Right lobe of liver (tissue), 6 donors: Measurements from ENCODE around the gene RNF152. TPM values are rescaled to one million over a fixed set of nuclear protein-coding genes. Genes with fewer than 3 reads are reported as not detected.
A peak's percentile ranks its signal among the peaks of the same experiment; 100 is the strongest.

Source experiments
- ATAC-seq, 4 donors: fragments of 200-7000 bp; cut with Tn5 transposase; one replicate each; pipeline ENCODE4 v1.9.1; 2020; ENCODE audit warnings: mild to moderate bottlenecking in 4 of 4, moderate library complexity in 4 of 4
- DNase-seq, 3 donors: peaks; one replicate each; pipeline ENCODE4 v3.0.0-alpha.2; 2020
- H3K27ac ChIP-seq, 3 donors: fragments of 200-600 bp; one replicate each; pipeline ENCODE4 v1.8.0; 2022
- H3K27me3 ChIP-seq, 2 donors: fragments of 200-600 bp; one replicate each; pipeline ENCODE4 v1.8.0; 2022
- H3K36me3 ChIP-seq, 4 donors: fragments of 200-600 bp; sonication (generic) in 1 of 4; one replicate each; pipeline versions ENCODE4 v1.5.1 to v1.8.0; 2017 to 2022; ENCODE audit warnings: control low read depth in 1 of 4
- H3K4me1 ChIP-seq, 4 donors: fragments of 200-600 bp; sonication (generic) in 1 of 4; one replicate each; pipeline versions ENCODE4 v1.5.1 to v1.8.0; 2017 to 2022; ENCODE audit warnings: control low read depth in 1 of 4
- H3K4me3 ChIP-seq, 3 donors: fragments of 200-600 bp; one replicate each; pipeline ENCODE4 v1.8.0; 2022
- H3K9me3 ChIP-seq, 4 donors: fragments of 200-600 bp; sonication (generic) in 1 of 4; one replicate each; pipeline versions ENCODE4 v1.5.1 to v1.8.0; 2017 to 2022; ENCODE audit warnings: control low read depth in 1 of 4
- POLR2A ChIP-seq: fragments of 450-650 bp; IDR thresholded peaks from one replicate; pipeline ENCODE4 v1.6.1; 2017; ENCODE audit warnings: antibody characterized with exemption, mild to moderate bottlenecking
- WGBS: methylation state at CpG from one replicate; pipeline ENCODE4 v1.1.6; 2018; ENCODE audit warnings: low coverage, low lambda C conversion rate; ENCODE audit not compliant: insufficient coverage; ENCODE audit errors: missing lambda C conversion rate; 5-methylcytosine and 5-hydroxymethylcytosine counted together
- intact Hi-C, 2 donors: fragments of 100-400 bp; cut with DNase I; formaldehyde crosslinking; loops; one replicate each; pipeline versions ENCODE4 v1.11.2 to v1.14.1; 2022
- total RNA-seq, 6 experiments: library from RNA; depleted of rRNA in 2 of 6; stranded (reverse); fragments of >200 nt in 2 of 6; fragmentation: NEBNext Ultra II Directional in 3 of 6; extraction: Animal tissue kit (Norgen Biotek cat#: 25700) in 3 of 6; gene quantifications; one replicate each; pipeline versions ENCODE4 v1.1.0 to v1.2.4, GENCODE V29; 2016 to 2023
- TF ChIP-seq, protein P1 (sequence below), 4 donors: fragments of 200-600 bp in 3 of 4; fragments of 450-650 bp in 1 of 4; IDR thresholded peaks; one replicate each; pipeline versions ENCODE4 v1.5.1 to v1.8.0; 2016 to 2022; ENCODE audit warnings: antibody characterized with exemption in 4 of 4, mild to moderate bottlenecking in 2 of 4
- donor health status: DM: no; HTN: yes; CAD: no.
- donor health status: DM: no; HTN: no; CAD: no.
- donor health status: DM: no; HTN: no; CAD: no.
- donor health status: DM: no; HTN: yes; CAD: no.
- donor health status: DM: no; HTN: yes; CAD: no.

RNF152 gene
- total RNA-seq, 6 experiments from 2014 or later = 19.5 to 101 (median 54.1) TPM

DNA sequence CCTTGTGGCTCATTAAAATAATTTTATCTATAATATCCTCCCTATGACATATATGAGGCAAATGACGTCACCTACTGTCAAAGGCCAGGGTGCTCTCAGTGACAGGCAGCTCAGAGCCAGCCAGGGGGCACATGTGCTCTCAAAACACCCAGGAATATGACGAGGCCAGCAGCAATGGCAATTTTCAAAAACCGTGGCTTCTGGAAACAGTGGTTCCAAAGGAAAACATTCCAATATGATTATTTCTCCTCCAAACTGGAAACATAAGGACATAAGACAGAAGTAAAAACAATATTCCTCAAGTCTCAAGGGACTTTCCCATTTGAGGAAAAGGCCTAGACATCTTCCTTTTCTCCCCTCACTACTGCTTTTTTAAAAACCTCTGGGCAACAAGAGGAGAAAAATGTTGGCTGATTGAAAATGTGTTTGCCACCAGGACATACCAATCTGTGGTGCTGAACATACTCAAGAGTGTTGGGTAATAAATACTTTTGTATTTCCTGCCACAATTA lies 40.8 kb downstream of the RNF152 start:
- WGBS = 64% methylated on average over 3 of the region's 3 CpGs
- DNase-seq = no peak
- no peaks in the 10 kb centered on the region for H3K9me3 ChIP-seq
- peaks cover 0 to 15% (median 5%) of the 10 kb centered on the region in 4 donors for H3K4me1 ChIP-seq
- TF ChIP-seq, protein P1, sequence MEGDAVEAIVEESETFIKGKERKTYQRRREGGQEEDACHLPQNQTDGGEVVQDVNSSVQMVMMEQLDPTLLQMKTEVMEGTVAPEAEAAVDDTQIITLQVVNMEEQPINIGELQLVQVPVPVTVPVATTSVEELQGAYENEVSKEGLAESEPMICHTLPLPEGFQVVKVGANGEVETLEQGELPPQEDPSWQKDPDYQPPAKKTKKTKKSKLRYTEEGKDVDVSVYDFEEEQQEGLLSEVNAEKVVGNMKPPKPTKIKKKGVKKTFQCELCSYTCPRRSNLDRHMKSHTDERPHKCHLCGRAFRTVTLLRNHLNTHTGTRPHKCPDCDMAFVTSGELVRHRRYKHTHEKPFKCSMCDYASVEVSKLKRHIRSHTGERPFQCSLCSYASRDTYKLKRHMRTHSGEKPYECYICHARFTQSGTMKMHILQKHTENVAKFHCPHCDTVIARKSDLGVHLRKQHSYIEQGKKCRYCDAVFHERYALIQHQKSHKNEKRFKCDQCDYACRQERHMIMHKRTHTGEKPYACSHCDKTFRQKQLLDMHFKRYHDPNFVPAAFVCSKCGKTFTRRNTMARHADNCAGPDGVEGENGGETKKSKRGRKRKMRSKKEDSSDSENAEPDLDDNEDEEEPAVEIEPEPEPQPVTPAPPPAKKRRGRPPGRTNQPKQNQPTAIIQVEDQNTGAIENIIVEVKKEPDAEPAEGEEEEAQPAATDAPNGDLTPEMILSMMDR (IDR thresholded peaks at IDR 0.05) = no peak
- no peak for TF ChIP-seq POLR2A
- intact Hi-C loops = no loop called here
- ATAC-seq = no peak
- no peak overlapping the region for H3K4me3 ChIP-seq
- H3K36me3 ChIP-seq = peaks cover 0 to 3% (median 0%) of the 10 kb centered on the region in 4 donors
- H3K27ac ChIP-seq = no peak overlapping the region
- H3K27me3 ChIP-seq = no peaks in the 10 kb centered on the region

DNA sequence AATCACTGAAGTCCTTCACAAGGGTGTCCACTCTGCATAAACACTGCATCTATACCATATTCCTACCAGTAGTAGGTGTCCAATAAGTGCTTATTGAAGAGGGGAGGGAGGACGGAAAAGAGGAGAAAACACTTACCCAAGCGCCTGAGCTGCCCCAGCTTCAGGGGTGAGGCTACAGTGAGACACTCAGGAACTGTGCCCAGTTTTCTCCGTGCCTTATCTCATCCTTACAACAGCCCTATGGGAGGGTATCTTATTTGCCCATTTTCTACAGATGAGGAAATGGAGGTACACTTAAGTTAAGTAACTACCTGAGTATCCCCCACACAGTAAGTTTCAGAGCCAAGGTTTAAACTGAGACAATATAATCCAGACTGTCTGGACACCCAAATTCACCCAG lies 41.5 kb downstream of the RNF152 start:
- TF ChIP-seq POLR2A = no peak
- TF ChIP-seq, protein P1 (IDR thresholded peaks at IDR 0.05) = no peak
- intact Hi-C loops = no loop called here
- Histone ChIP-seq H3K36me3 (peaks cover 0 to 3% (median 0%) of the 10 kb centered on the region in 4 donors), H3K4me3 (no peak overlapping the region), H3K27ac (no peak overlapping the region), H3K4me1 (peaks cover 0 to 15% (median 5%) of the 10 kb centered on the region in 4 donors), H3K27me3 (no peaks in the 10 kb centered on the region), H3K9me3 (no peaks in the 10 kb centered on the region)
- ATAC-seq = peak in 1 of 4 donors; percentile 17
- no peak for DNase-seq
- 67% methylated on average over 3 of the region's 3 CpGs for whole genome bisulfite sequencing

DNA sequence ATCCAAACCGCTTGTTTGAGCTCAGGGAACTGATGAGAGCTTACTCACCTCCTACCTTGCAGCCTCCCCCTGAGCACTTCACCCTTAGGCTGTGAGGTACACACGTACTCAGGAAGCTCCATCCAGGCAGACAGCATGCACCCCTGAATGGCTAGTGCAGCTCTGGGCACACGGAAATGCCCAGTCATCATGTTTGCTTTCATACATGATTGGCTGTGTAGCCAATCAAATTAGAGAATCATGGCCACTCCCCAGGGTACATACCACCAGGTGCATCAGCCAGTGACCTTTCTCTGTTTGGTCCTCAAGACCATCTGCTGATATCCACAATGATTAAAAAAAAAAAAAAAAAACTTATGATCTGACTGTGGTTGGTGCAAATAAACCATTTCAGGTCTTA lies 42.1 kb downstream of the RNF152 start:
- no peak for TF ChIP-seq POLR2A
- TF ChIP-seq, protein P1 (IDR thresholded peaks at IDR 0.05) = no peak
- intact Hi-C loops = no loop called here
- H3K27ac ChIP-seq = no peak overlapping the region
- peaks cover 0 to 15% (median 5%) of the 10 kb centered on the region in 4 donors for H3K4me1 ChIP-seq
- H3K27me3 ChIP-seq = no peaks in the 10 kb centered on the region
- no peaks in the 10 kb centered on the region for H3K9me3 ChIP-seq
- ATAC-seq (peak in 1 of 4 donors; percentile 12), DNase-seq (no peak)
- H3K4me3 ChIP-seq = no peak overlapping the region
- 58% methylated on average over 2 of the region's 3 CpGs for WGBS
- peaks cover 0 to 3% (median 0%) of the 10 kb centered on the region in 4 donors for H3K36me3 ChIP-seq

DNA sequence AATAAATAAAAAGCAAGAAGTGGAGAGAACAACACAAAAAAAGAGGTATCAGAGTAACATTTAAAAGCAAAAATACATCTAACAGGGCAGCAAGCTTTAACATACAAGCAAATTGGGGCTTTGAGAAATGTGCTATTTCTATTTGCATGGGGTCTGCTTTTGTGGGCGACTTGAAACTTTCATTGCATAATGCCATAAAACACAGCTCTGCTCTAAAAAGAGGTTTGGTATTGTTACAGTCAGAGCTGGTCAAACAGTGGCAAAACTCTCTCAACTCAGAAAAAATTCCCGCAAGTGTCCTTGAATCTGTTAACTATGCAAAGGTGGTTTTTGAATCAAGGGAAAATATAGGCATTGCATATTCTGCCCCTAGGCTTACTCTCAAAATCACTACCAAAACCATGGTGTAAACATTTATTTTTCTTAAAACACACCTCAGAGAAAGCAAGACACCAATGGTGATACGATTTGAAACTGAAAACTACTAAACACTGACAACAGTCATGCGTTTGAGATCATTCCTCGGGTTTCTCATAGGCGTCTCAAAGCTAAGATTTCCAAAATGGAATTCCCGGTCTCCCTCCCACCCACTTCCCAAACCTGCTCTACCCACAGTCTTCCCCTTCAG lies 45.5 kb downstream of the RNF152 start:
- ATAC-seq (no peak), DNase-seq (no peak)
- H3K9me3 ChIP-seq = no peaks in the 10 kb centered on the region
- H3K27ac ChIP-seq = no peak overlapping the region
- no peak overlapping the region for H3K4me3 ChIP-seq
- TF ChIP-seq POLR2A = no peak
- TF ChIP-seq, protein P1 (IDR thresholded peaks at IDR 0.05) = no peak
- 68% methylated on average over 6 of the region's 7 CpGs for WGBS
- H3K27me3 ChIP-seq = no peaks in the 10 kb centered on the region
- peaks cover 0 to 7% (median 0%) of the 10 kb centered on the region in 4 donors for H3K4me1 ChIP-seq
- H3K36me3 ChIP-seq = peaks cover 0 to 3% (median 0%) of the 10 kb centered on the region in 4 donors
- intact Hi-C loops = no loop called here
